Stimulated activated CD8-positive, alpha-beta memory T cell treated with anti-CD3 and anti-CD28 coated beads, Interleukin-12 subunit alpha, Interleukin-12 subunit beta, amount 100 ng/mL, for 4 hours (primary cell): ENCODE measurements around the gene TLE1.
"Not testable (repeated sequence)": the region's sequence is repeated elsewhere in the genome, so short reads cannot be mapped to it uniquely, and the experiment has no call there.

Source experiments
- DNase-seq: peaks from one replicate; pipeline ENCODE4 v3.0.0-alpha.2; 2020; ENCODE audit warnings: low read depth

TLE1 gene

DNA sequence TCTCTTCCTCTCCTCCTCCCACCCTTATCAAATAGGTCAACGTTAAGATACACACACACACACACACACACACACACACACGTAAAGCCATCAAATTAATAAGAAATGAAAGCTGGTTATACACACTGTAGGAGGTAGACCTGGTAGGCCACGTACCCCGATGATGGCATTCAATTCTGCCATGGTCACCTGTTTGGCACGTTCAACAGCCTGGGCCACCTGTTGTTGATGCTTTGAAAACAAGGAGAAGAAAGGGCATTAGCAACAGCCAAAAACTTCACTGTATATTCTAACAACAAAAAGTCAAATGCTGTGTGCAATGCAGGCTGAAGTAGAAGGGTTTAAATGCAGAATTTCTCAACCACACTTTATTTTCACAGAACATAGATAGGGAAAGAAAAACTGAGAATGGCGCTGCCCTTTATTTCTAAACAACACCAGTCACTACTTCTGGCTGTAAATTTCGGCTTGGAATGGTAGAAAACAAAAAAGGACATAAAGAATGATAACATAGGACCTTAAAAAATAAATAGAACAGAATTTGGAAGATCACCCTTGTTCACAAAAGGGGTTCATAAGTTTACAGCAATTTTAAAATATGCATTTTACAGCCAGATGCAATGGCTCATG is 37.2 kb downstream of the TLE1 start:
- DNase-seq: no peak

DNA sequence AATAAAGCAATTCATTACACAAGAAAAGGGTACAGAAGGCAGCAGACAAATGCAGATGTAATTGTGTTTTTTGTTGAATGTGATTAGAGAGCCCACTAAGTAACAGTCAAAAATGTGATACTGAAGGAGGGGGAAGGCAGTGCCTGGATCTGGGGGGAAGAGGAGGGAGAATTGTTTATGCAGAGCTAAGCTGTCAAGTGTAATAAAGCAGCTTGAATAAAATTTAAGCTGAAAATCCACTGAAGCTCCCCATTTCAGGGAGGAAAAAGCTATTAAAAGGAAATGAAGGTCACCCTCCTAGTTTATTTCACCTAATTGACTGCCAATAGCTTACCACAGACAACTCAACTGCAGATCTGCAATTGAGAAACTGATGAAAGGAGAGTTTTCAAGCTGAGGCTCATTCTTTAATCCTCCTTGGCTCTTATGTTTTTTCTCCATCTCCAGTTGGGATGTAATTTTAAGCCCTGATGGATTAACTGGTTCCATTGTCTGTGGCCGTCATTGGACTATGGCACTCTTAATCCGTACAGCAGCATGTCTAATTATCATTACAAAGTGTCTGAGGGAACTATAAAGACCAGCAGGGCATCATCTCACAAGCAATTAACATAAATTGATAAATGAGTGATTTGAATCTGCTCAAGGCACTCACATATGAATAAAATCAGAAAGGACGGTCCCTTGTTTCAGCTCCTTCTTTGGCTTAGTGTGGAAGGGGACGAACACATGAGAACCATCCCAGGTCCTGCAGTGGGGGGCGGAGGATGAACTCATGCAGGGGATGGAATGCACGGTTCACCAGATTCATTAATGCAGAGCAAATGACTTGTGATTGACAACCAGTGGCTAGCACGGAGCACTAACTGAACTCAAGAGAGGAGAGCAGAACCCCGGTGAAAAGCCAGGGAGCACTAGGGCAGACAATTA is 38.5 kb downstream of the TLE1 start:
- DNase-seq: no peak

DNA sequence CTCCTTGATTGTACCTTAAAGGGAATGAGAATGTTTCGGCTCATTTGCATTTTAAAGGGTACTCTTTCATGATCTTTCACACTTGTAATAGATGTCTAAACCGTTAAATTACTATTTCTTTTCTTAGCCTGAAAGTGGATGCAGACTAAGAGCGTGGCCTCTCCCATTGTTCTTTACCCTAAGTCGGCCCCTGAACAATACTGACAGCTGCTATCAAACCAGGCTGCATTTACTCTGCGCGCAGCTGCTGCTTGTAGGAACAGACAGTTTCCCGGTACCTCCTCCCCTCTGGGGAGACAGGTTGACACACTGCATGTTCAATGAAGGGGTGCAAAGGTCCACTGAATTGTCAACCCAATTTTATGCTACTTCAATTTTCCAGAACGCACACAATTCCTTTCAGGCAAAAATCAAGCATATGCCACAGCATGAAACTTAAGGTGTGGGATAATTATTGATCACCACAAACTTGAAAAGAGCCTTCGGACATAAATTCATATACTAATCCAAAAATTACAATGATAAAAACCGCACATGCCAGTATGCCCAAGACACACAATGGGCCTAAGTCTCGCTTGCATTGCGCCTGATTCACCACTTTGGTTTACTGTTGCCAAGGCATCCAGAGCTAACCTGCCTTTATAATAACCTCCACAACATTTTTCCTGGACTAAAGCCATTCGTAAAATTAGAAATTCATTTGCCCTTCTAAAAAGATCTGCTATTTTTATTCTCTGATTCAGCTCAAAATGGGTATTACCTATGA is 39.7 kb downstream of the TLE1 start:
- DNase-seq: no peak

DNA sequence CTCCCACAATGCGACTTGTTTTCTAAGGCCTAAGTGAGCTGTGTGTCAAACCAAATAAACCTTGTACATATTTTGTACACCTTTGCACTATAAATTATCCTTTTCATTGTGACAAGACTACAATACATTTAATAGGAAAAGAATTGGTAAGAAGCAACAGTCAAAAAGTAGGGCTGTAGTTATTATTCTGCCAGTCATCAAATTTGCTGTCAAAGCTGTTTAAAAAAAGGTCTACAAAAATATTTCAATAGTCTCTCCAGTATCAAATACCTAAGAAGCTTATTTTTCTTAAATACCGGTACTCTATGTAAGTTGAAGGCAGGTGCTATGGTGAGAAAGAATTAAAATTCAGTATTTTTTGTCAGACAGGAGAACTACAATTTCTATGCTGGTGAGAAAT is 40.5 kb downstream of the TLE1 start:
- DNase-seq: no peak

DNA sequence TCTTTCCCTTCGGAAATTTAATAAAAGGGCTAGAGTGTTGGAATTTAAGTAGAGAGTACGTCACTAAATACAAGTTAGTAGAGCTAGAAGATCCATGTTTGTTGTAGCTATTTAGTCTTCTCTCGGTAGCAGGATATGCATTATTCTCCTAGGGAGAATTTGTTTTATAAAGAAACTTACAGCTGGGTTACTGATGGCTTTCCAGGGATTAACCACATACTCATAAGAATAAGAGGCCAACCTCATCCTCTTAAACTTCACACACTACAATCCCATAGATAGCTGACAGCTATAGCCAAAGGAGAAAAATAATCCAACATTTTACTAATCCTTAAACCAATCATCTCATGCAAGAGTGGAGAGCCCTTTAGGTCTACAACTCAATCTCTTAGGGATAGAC is 43.0 kb downstream of the TLE1 start:
- no peak for DNase-seq

DNA sequence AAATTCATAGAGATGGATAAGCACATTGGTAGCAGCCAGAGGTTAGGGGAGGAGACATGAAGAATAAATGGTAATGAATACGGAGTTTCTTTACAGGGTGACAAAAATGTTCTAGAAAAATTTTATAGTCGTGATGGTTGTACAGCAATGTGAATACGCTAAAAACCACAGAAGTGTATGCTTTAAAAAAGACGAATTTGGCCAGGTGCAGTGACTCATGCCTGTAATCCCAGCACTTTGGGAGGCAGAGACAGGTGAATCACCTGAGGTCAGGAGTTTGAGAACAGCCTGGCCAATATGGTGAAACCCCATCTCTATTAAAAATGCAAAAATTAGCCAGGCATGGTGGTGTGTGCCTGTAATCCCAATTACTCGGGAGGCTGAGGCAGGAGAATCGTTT is 44.8 kb downstream of the TLE1 start:
- not testable (repeated sequence) for DNase-seq

DNA sequence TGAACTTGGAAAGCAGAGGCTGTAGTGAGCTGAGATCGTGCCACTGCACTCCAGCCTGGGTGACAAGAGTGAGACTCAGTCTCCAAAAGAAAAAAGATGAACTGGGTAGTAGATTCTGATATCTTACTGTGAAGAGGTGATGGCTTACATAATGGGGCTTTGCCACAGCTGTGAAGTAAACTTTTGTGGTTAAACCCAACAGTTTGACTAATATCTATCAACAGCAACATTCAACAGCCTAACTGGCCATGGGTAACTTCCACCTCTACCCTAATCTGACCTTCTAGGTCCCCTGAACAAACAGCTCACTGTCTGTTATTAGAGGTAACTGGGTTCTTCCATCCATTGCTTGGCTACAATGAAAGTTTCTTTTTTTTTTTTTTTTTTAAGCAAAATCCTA is 52.1 kb downstream of the TLE1 start:
- no peak for DNase-seq

DNA sequence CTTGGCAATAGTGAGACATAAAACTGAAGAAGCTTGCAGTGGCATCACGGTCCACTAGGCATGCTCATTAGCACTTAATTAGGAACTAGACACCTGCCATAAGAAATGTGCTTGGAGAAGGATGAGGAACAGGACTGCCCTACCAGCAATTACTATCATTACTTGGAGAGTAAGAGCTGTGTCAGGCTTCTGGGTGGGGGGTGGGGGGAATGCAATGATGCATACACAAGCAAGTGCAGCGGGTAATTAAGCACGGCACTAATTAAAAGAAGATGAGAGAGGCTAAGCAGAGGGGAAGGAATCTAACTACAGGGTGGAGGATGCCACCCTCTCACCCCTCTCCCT is 53.1 kb downstream of the TLE1 start:
- no peak for DNase-seq

DNA sequence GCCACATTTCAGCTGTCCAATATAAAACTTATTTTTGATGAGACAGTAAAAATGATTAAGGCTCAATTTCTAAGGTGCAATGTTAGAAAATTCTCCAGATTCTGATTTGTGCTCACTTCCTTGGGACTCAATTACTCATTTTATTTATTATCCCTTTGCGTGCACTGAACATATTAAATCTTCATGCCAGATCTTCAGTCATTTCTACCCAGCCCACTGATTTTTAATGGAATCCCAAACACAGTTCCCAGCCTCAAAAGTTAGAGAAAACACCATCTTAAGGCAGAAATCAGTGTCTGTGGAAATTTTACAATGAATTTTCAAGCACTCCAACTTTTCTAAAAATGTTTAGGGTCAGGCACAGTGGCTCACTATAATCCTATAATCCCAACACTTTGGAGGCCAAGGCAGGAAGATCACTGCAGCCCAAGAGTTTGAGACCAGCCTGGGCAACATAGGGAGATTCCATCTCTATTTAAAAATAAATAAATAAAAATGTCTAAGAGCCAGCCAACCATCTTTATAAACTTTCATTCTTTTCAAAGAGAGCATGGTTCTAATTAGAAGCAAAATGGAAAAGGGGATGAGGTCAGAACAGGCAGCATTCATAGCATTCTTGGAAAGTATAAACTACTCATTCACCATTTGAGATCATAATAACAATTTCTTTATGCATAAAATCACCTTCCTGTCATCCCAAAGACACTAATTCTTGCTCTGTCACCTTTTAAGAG is 53.7 kb downstream of the TLE1 start:
- DNase-seq: no peak

DNA sequence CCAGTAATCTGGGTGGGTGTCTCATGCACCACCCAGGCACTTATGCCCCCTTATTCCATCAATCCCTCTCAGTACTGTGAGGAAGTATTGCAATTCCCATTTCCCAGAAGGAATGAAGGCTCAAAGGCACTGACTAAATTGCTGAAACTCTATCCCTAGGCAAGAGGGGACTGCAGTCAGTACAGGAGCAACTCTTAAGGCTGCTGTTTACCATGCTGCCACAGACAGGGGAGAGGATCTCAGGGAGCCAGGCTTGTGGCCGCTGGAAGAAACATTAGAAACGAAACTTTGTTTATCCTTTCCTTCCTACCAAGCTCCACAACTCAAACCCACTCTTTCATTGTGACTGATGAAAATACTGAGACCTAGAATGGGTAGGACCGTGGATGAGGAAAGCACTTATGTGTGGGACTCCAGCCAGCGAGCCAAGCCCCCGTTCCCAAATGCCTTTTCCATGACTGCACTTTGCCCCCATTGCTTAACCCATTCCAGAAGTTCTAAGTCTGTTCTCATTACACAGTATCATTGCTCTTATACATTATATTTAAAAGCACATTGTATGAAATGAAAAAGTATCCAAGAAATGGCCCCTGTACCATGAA is 54.3 kb downstream of the TLE1 start:
- DNase-seq: no peak

DNA sequence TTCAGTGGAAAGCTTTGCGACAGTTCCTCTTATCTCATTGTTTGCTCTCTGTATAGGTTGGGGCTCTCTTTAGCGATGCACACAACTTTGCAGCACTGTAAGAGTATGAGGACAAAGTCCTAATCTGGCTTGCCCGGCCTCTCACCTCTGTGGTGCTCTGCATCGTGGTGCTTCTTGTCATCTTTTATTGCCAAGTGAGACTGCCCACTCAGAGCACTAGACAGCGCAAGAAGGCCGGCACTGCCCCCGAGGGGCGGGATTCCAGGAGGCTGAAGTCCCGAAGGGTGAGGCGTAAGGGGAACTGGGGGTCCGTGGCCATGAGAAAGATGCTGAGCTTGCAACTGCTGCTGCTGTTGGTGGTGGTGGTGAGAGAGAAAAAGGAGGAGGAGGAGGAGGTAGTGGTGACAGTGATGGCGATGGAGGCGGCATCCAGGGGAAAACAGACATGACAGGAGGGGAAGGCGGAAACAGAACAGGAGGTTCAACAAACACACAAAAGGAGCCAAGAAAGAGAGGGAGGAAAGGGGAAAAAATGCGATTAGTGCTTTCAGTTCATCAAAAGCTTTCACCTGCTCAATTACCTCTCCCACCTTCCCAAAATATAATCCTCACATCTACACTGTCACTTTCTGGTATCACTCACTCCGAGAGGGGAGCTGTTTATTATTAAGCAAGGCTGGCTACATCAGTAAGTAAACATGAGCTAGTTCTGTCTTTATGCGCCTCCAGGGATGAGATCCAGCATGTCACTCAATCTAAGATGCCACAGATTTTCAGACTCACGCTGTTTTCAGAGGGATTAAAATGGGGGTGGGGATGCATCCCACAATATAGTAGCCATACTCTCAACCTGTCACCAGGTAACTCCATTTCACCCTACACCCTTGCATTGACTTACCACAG is 55.1 kb downstream of the TLE1 start:
- DNase-seq: no peak

DNA sequence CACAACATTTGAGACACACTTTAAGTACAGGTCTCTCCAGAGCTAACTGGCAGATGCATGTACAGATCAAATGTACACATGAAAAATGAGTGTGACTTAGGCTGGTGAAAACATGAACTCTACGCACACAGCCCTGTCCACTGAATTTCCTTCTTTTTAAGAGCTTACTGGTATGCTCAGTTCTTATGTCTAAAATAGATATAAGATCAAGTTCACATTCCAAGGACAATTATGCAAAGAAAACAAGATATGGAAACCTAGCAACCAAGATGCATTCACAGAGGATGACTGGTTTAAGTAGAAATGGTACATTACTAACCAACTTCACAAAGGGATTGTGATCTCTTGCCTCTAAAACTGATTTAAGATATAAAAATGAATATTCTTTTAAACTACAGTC is 56.7 kb downstream of the TLE1 start:
- no peak for DNase-seq

DNA sequence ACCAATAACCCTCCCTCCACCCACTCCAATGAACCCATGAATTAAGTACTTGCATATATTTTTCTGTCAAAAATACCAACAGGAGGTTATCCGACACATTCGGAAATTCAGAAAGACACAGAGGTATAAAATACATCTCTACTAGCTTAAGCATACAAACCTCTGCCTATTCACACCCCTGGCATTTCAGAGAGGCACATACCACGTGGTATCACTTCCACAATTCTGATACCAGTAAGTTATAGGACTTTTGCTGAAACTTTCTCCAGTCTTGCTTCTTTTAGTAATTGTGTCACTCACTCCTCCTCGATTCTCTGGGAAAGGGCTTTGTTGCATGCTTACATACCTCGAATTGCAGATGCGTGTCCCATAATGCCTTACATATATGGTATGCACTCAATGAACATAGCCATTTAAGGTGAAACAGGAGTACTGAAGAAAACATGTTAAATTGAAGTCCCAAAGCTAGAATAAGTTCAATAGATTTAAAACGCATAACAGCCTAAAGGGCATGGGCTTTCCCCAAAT is 58.1 kb downstream of the TLE1 start:
- DNase-seq: no peak

DNA sequence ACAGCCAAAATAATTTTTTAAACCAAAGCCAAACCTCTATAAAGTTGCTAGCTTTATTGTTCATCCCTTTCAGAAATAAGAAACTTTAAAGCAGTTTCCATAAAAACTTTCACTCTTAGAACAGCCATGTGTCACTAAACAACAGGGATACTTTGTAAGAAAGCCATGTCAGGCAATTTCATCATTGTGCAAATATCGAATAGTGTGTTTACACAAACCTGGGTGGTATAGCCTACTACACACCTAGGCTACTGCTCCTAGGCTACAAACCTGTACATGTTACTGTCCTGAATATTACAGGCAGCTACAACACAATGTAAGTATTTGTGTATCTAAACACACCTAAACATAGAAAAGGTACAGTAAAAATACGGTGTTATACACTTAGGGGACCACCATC is 59.9 kb downstream of the TLE1 start:
- no peak for DNase-seq

DNA sequence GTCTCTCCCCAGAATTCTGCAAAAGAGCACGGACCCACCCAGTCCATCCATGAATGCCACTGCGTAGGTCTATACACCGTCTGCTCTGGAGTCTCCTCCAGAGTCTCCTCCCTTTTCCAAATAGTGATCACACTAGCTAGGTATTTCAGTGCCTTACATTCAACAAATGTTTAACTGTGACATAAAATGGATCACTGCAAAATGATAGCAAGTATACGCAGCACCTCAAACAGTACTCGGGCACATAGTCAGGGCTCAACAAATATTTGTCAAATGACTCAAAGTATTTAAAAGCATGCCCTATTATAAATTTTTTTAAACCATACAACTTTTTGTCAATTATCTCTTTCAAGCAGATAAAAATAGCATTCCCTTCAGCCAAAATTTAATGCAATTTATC is 60.5 kb downstream of the TLE1 start:
- no peak for DNase-seq

DNA sequence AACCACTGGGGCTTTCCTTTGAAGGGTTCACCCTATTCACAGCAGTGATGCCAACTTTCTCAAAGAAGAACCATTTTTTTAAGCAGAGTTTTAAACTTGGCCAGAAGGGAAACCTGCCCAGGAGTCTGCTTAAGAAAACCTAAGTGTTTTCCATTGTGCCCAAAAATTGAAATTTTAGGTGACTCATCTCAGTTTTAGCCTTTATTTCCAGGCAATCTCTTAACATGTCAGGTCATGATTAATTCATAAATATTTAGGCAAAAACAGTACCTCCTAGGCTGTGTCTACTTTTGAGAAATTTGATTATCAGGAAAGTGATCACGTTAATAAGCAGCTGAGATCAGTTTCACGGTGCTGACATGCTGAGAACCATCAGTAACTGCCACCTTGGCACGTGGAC is 61.9 kb downstream of the TLE1 start:
- no peak for DNase-seq

DNA sequence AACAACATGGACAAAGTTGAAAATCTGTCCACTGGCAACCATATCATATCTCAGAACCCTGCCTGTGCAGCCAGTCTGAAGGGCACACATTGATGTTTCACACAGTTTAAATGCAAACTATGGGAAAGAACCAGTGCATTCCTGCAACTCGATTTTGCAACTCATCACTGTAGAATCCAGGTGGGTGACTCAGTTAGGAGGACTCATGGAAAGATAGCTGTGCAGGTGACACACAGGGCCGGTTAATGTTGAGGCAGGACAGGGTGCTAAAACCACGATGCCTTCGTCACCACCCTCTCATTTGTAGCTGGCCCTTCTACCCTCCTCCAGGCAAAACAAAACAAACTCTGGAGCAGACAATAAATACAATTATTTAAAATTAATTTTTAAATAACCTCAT is 62.8 kb downstream of the TLE1 start:
- no peak for DNase-seq

DNA sequence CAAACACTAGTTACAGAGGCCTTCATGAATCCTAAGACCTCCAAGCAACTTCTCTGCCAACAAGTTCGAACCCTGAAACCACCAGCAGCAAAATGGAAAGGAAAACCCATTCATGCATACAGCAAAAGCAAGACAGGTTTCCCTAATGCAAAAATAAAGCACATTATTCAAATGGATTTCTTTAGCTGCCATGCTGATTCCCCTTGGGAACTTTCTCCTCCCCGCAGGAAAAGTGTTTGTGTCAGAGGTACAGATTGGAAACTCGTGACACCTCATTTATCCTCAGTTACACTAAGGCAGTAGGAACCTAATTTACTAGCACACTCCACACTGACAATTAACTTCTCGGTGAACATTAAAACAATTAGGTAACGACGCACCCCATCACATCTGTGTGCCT is 63.4 kb downstream of the TLE1 start:
- DNase-seq: no peak

DNA sequence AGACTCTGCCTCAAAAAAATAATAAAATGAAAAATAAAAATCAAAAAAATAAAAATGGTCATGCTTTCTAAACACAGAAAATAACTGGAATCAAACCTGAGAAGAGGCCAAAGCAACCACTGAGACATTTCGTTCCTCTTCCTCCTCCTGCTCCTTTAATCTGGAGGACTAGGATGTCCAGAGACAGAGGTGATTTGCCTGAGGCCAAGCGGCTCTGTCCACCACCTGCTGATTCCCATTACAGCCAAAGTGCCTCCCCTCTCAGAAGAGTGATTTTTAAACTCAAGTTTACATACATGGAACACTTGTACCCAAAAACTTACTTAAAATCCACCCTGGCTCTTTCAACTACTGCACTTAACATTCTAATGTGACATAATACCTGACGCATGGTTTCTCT is 65.6 kb downstream of the TLE1 start:
- no peak for DNase-seq

DNA sequence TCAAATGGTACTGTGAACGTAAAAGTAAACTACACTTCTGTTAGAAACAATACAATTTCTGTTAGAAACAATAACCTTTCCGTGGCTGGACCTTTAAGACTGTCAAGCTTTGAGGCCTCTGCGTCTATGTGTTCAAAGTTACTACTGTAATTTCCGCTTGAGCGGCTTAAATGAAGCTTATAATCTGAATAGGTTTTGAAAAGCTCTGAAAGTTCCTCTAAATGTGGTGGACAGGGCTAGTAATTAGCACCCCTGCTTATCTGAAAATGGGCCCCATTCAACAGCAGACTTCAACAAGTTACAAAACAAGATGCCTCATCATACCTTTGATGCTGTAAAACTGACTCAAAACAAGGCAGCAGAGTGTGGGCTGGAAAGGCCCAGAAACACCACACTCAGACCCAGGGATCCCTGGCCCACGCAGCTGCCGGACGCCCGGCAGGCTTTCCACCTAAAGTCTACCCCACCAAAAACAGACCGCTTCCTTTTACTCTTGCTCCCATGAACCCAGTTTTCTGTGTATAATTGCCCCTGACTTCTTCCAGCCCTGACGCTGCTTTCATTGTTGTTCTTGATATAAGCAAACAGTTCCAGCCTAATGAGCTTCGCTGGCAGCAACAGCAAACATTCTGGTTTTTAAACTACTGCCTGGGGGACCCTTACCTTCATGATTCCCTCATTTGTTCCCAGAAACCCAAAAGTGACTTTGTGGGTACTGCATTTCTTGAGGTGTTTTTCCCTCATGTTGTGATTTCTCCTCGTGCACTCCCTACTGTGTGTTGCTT is 66.7 kb downstream of the TLE1 start:
- no peak for DNase-seq
